Measurements from ENCODE around the gene TOR2A.
"Not testable (repeated sequence)": the region's sequence is repeated elsewhere in the genome, so short reads cannot be mapped to it uniquely, and the experiment has no call there.

Gene TOR2A

GRCh38 chr9:127767909-127768331 is 32.8 kb upstream of the TOR2A start:
- DNase-seq: no peak

GRCh38 chr9:127767410-127767809 is 32.3 kb upstream of the TOR2A start:
- no peak for DNase-seq

GRCh38 chr9:127765418-127765817 is 30.3 kb upstream of the TOR2A start:
- no peak for DNase-seq

- peak; percentile 45 for DNase-seq
These were observed 28.9 kb upstream of the TOR2A start for GRCh38 chr9:127763918-127764384.

- DNase-seq: no peak
These were observed 27.1 kb upstream of the TOR2A start for GRCh38 chr9:127762111-127762676.

GRCh38 chr9:127761491-127761956 is 26.4 kb upstream of the TOR2A start:
- DNase-seq: no peak

- DNase-seq: no peak
These were observed 26.0 kb upstream of the TOR2A start for GRCh38 chr9:127761061-127761460.

- DNase-seq: no peak
These were observed 23.7 kb upstream of the TOR2A start for GRCh38 chr9:127758843-127759242.

- DNase-seq: not testable (repeated sequence)
These were observed 21.7 kb upstream of the TOR2A start for GRCh38 chr9:127756776-127757175.

- DNase-seq: no peak
These were observed 21.1 kb upstream of the TOR2A start for GRCh38 chr9:127756233-127756632.

- DNase-seq: no peak
These were observed 20.3 kb upstream of the TOR2A start for GRCh38 chr9:127755061-127756060.

- no peak for DNase-seq
These were observed 19.3 kb upstream of the TOR2A start for GRCh38 chr9:127754099-127755060.

- DNase-seq: no peak
These were observed 18.5 kb upstream of the TOR2A start for GRCh38 chr9:127753622-127754021.

- no peak for DNase-seq
These were observed 18.1 kb upstream of the TOR2A start for GRCh38 chr9:127753148-127753547.

- DNase-seq: no peak
These were observed 16.4 kb upstream of the TOR2A start for GRCh38 chr9:127751269-127752054.

- no peak for DNase-seq
These were observed 14.1 kb upstream of the TOR2A start for GRCh38 chr9:127749090-127749787.

GRCh38 chr9:127746959-127747569 is 12.0 kb upstream of the TOR2A start:
- peak; percentile 48 for DNase-seq

- no peak for DNase-seq
These were observed 9.5 kb upstream of the TOR2A start for GRCh38 chr9:127744398-127745110.

- DNase-seq: no peak
These were observed 7.5 kb upstream of the TOR2A start for GRCh38 chr9:127742435-127743088.

Measured in CD4-positive, alpha-beta T cell treated with Interleukin-12 subunit alpha and Interleukin-12 subunit beta, for 1 hour (primary cell).